HG03469 (cell line): ENCODE measurements around the gene UBXN11.
"Not testable (repeated sequence)": the region's sequence is repeated elsewhere in the genome, so short reads cannot be mapped to it uniquely, and the experiment has no call there.

ENCODE experiments used
- ATAC-seq: cut with Tn5 transposase; IDR thresholded peaks from one replicate; pipeline ENCODE4 v1.9.1; 2021; ENCODE audit warnings: mild to moderate bottlenecking, moderate library complexity, moderate number of reproducible peaks; ENCODE audit not compliant: unreplicated experiment

UBXN11 gene

GRCh38 chr1:26307966-26308899, 1.8 kb upstream of the UBXN11 start:
- ATAC-seq: not testable (repeated sequence)

GRCh38 chr1:26307363-26307781, 936 bp upstream of the UBXN11 start:
- ATAC-seq: no peak

GRCh38 chr1:26305667-26306289, 658 bp downstream of the UBXN11 start:
- ATAC-seq: peak; percentile 12

GRCh38 chr1:26302733-26303405, 3.6 kb downstream of the UBXN11 start:
- ATAC-seq: no peak

GRCh38 chr1:26300578-26301275, 5.7 kb downstream of the UBXN11 start:
- no peak for ATAC-seq

- ATAC-seq: no peak
Observed at GRCh38 chr1:26297791-26298124, 8.7 kb downstream of the UBXN11 start.

GRCh38 chr1:26297057-26297790, 9.2 kb downstream of the UBXN11 start:
- ATAC-seq: no peak

GRCh38 chr1:26296340-26297056, 9.9 kb downstream of the UBXN11 start:
- ATAC-seq: no peak

- no peak for ATAC-seq
Observed at GRCh38 chr1:26295194-26296138, 11.0 kb downstream of the UBXN11 start.

- ATAC-seq: no peak
Observed at GRCh38 chr1:26293911-26294463, 12.4 kb downstream of the UBXN11 start.

- not testable (repeated sequence) for ATAC-seq
Observed at GRCh38 chr1:26292735-26293134, 13.7 kb downstream of the UBXN11 start.

GRCh38 chr1:26291939-26292338, 14.5 kb downstream of the UBXN11 start:
- ATAC-seq: no peak

GRCh38 chr1:26291433-26291832, 15.0 kb downstream of the UBXN11 start:
- ATAC-seq: no peak

GRCh38 chr1:26290882-26291261, 15.6 kb downstream of the UBXN11 start:
- ATAC-seq: no peak

GRCh38 chr1:26290122-26290881, 16.1 kb downstream of the UBXN11 start:
- no peak for ATAC-seq

- no peak for ATAC-seq
Observed at GRCh38 chr1:26289158-26290059, 17.0 kb downstream of the UBXN11 start.
